Muscle layer of duodenum (tissue), 2 donors: ENCODE data around the gene FADS1.

Experiments
- H3K27ac ChIP-seq: one replicate; pipeline ENCODE4 v1.7.0; 2013; ENCODE audit warnings: mild to moderate bottlenecking, low read length
- H3K27me3 ChIP-seq: one replicate; pipeline ENCODE4 v1.7.0; 2013; ENCODE audit warnings: low read depth, mild to moderate bottlenecking, control low read depth, low read length
- H3K36me3 ChIP-seq, 2 donors: one replicate each; pipeline ENCODE4 v1.7.0; 2013; ENCODE audit warnings: low read length in 2 of 2, control low read depth in 1 of 2, mild to moderate bottlenecking in 1 of 2; ENCODE audit not compliant: insufficient read depth in 2 of 2, control insufficient read depth in 1 of 2
- H3K4me1 ChIP-seq, 2 donors: one replicate each; pipeline ENCODE4 v1.7.0; 2013; ENCODE audit warnings: low read length in 2 of 2, mild to moderate bottlenecking in 2 of 2, control low read depth in 1 of 2, moderate library complexity in 1 of 2; ENCODE audit not compliant: insufficient read depth in 2 of 2, control insufficient read depth in 1 of 2
- H3K4me3 ChIP-seq, 2 donors: one replicate each; pipeline ENCODE4 v1.7.0; 2013; ENCODE audit warnings: low read length in 2 of 2, low read depth in 1 of 2, mild to moderate bottlenecking in 1 of 2
- H3K9me3 ChIP-seq, 2 donors: one replicate each; pipeline ENCODE4 v1.7.0; 2013; ENCODE audit warnings: low read length in 2 of 2, control low read depth in 1 of 2, mild to moderate bottlenecking in 1 of 2; ENCODE audit not compliant: control insufficient read depth in 1 of 2
- donor health status: healthy.

Gene FADS1

DNA sequence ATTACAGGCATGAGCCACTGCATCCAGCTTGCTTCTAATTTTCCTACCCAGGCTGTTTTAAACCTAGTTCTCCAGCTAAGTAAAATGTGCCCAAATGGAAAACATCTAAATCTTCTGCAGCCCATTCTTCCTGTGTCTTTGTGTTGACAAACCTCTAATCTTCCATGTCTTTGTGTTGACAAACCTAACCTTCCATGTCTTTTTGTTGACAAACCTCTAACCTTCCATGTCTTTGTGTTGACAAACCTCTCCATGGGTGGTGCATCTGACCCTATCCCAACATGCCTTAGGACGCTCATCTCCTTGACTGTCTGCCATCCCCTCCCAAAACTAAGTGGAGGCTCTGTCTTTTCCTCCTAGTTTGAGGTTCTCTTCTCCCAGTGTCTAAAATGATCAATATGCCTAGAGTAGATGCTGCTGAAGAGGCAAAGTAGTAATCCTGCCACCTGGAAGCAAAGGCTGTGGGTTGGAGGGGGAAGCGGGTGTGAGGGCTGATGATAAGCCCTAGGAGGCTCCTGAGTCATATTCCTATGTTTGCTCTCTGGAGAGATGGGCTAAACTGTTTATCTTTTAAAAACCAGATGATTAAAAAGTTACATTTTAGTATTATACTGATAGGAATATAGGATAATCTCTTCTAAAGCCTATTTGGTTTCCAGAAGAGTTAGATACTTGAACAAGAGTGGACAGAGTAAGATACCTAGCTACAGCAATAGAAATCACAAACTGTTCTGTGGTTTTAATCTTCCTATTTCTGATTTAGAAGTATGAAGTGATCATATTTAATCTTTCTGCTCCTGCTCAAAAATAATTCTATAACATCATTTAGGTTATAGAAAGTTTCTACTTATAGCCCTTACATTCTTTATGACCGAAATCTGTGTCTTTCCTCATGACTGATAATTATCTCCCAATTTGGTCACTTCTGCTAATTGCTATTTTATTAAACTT lies 16.2 kb downstream of the FADS1 start:
- peaks cover 18 to 33% of the 10 kb centered on the region in 2 donors for H3K36me3 ChIP-seq
- no peaks in the 10 kb centered on the region for H3K9me3 ChIP-seq
- H3K27ac ChIP-seq = no peak overlapping the region
- H3K4me1 ChIP-seq = peaks cover 0 to 6% of the 10 kb centered on the region in 2 donors
- no peak overlapping the region for H3K4me3 ChIP-seq
- H3K27me3 ChIP-seq = no peaks in the 10 kb centered on the region

DNA sequence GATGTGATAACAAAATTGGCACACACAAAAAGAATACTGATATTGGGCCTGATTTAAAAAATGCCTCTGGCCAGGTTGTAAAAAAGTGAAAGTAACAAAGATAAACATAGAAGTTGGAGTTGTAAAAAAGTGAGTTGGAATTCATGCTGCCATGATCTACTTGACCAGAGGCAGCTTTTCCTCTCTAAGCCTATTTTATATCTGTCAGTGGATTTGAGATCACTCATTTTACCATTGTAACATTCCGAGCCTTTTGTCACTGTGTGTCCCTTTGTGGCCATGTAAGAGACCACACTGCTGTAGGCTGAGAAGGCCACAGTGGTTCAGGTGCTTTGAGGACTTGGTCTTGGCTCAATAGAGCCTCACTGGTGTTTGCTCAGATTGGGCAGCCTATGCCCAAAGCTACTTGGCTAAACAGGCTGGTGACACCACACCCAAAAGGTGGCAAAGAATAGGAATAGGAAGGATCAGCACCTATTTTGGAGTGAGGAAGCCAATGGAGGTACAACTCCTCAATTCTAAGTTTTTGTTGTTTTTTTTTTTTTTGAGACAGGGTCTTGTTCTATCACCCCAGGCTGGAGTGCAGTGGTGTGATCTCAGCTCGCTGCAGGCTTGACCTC lies 17.0 kb downstream of the FADS1 start:
- Histone ChIP-seq H3K27ac (no peak overlapping the region), H3K9me3 (no peaks in the 10 kb centered on the region), H3K36me3 (peaks cover 18 to 28% of the 10 kb centered on the region in 2 donors)

DNA sequence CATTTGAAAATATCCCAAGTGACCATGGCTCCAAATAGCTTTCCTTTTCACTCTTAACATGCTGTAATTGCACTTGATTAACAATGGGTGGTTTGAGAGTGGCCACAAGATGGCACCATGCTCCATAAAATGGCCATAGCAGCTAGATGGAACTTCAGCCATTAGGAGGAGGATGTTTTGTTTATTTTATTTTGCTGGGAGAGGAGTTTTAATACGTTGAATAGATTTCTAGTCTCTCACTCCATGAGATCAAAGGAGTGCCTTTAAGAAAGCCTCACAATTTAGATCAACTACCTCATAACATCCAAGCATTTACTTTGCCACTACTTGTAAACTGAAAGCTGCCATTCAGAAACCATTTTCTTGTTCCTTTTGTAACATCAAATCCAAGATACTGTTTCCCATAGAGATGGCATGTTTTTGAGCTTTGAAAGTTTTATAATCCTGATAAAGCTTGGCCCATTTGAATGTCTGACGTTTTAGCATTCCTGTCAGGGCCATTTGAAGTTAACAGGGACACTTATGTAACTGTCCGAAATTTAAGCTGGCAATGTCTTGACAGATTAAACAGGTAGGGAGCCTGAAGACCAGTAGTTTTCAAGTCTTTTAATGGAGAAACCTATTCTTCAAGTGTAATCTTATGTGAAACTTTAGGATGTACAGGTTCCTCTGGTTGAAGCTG lies 19.4 kb downstream of the FADS1 start:
- peak overlapping the region in 1 of 2 donors; percentile 15 for H3K4me3 ChIP-seq
- H3K27ac ChIP-seq = no peak overlapping the region

More for the DNA sequence above, 17.0 kb downstream of the FADS1 start:
- H3K4me1 ChIP-seq = peaks cover 0 to 6% of the 10 kb centered on the region in 2 donors
- H3K4me3 ChIP-seq = no peak overlapping the region
- H3K27me3 ChIP-seq = no peaks in the 10 kb centered on the region

DNA sequence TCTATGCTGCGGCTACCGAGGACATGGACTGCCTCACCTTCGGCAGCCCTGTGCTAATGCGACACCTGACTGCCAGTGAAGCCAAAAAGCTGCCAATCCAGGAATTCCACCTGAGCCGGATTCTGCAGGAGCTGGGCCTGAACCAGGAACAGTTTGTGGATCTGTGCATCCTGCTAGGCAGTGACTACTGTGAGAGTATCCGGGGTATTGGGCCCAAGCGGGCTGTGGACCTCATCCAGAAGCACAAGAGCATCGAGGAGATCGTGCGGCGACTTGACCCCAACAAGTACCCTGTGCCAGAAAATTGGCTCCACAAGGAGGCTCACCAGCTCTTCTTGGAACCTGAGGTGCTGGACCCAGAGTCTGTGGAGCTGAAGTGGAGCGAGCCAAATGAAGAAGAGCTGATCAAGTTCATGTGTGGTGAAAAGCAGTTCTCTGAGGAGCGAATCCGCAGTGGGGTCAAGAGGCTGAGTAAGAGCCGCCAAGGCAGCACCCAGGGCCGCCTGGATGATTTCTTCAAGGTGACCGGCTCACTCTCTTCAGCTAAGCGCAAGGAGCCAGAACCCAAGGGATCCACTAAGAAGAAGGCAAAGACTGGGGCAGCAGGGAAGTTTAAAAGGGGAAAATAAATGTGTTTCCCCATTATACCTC lies 20.8 kb downstream of the FADS1 start:
- H3K9me3 ChIP-seq = no peaks in the 10 kb centered on the region
- H3K4me1 ChIP-seq = peaks cover 4 to 24% of the 10 kb centered on the region in 2 donors
- no peaks in the 10 kb centered on the region for H3K27me3 ChIP-seq
- H3K36me3 ChIP-seq = peaks cover 5 to 13% of the 10 kb centered on the region in 2 donors
- H3K4me3 ChIP-seq = no peak overlapping the region
- no peak overlapping the region for H3K27ac ChIP-seq

More for the DNA sequence above, 19.4 kb downstream of the FADS1 start:
- no peaks in the 10 kb centered on the region for H3K27me3 ChIP-seq
- peaks cover 5 to 10% of the 10 kb centered on the region in 2 donors for H3K36me3 ChIP-seq
- no peaks in the 10 kb centered on the region for H3K9me3 ChIP-seq
- H3K4me1 ChIP-seq = peaks cover 0 to 15% of the 10 kb centered on the region in 2 donors

DNA sequence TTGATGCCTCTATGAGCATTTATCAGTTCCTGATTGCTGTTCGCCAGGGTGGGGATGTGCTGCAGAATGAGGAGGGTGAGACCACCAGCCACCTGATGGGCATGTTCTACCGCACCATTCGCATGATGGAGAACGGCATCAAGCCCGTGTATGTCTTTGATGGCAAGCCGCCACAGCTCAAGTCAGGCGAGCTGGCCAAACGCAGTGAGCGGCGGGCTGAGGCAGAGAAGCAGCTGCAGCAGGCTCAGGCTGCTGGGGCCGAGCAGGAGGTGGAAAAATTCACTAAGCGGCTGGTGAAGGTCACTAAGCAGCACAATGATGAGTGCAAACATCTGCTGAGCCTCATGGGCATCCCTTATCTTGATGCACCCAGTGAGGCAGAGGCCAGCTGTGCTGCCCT lies 21.3 kb downstream of the FADS1 start:
- H3K27ac ChIP-seq = no peak overlapping the region
- H3K9me3 ChIP-seq = no peaks in the 10 kb centered on the region
- H3K4me1 ChIP-seq = peaks cover 4 to 26% of the 10 kb centered on the region in 2 donors
- H3K36me3 ChIP-seq = peaks cover 6 to 13% of the 10 kb centered on the region in 2 donors
- no peaks in the 10 kb centered on the region for H3K27me3 ChIP-seq
- H3K4me3 ChIP-seq = no peak overlapping the region

DNA sequence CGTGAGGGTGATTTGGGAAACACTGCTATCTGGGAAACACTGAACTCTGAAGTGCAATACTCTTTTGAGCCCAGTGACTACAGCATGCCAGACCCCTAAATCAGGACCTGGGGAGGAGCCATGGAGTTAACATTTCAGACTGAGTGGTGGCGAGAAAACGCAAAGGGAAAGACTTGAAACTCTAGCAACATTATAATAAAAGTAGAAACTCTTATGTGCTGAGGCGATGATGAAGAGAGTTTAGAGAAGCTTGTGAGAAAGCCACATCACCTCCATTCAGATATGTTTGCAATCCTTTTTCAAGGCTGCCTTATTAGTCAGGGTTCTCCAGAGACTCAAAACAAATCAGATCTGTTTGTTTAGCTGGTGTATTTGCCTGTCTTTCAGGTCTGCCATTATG lies 22.2 kb downstream of the FADS1 start:
- peaks cover 4 to 26% of the 10 kb centered on the region in 2 donors for H3K4me1 ChIP-seq
- H3K36me3 ChIP-seq = peaks cover 8 to 21% of the 10 kb centered on the region in 2 donors
- no peaks in the 10 kb centered on the region for H3K27me3 ChIP-seq
- no peak overlapping the region for H3K27ac ChIP-seq
- H3K4me3 ChIP-seq = no peak overlapping the region
- no peaks in the 10 kb centered on the region for H3K9me3 ChIP-seq

DNA sequence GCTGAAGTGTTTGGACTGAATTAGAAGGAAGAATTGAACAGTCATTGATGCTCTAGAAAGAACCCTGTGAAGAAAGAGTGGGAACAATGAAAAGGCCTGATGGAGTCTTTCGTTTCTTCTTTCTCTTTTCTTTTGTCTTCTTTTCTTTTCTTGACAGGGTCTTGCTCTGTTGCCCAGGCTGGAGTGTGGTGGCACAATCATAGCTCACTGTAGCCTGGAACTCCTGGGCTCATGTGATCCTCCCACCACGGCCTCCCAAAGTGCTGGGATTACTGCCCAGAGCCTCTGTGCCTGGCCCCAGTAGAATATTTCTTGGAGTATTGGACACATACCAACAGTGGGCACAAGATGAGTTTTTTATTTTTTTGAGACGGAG lies 23.0 kb downstream of the FADS1 start:
- H3K4me3 ChIP-seq = no peak overlapping the region

DNA sequence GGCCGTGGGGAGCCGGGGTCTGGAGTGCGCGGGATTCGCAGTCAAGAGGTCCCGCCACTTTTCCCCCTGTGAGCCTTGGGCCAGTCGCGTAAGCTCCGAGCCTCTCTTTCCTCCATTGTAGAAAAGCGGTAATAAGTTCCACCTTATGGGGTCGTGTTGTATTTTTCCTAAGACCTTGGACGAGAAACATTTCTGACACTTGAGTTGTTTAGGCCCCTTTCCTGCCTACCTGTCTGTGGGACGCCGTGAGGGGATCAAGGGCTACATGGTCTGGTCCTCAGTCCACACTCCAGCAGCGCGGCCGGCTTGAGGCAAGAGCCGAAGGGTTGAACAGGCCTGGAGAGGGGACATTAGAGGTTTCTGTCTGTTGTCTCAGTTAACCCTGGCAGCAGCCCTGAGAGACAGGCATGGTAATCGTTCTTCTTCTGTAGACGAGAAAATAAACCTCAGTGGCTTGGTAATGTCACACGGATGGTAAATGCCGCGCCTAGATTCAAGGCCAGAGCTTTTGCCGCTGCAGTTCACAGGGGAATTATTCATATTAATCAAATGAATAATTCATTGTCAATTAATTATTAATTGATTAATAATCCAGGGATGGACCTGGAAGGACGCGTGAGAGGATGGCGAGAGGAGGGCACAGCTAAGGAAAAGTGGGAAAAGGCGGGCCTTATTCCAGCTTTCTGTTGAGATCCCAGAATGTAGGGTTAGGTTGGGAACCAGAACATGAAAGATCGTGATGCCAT lies 23.5 kb downstream of the FADS1 start:
- H3K27ac ChIP-seq = peak overlapping the region; percentile 93
- peak overlapping the region; percentile 82 to 86 for H3K4me3 ChIP-seq
- H3K4me1 ChIP-seq = peaks cover 4 to 26% of the 10 kb centered on the region in 2 donors

More for the DNA sequence above, 23.0 kb downstream of the FADS1 start:
- Histone ChIP-seq H3K36me3 (peaks cover 16 to 28% of the 10 kb centered on the region in 2 donors), H3K4me1 (peaks cover 4 to 26% of the 10 kb centered on the region in 2 donors), H3K27me3 (no peaks in the 10 kb centered on the region), H3K27ac (no peak overlapping the region), H3K9me3 (no peaks in the 10 kb centered on the region)

DNA sequence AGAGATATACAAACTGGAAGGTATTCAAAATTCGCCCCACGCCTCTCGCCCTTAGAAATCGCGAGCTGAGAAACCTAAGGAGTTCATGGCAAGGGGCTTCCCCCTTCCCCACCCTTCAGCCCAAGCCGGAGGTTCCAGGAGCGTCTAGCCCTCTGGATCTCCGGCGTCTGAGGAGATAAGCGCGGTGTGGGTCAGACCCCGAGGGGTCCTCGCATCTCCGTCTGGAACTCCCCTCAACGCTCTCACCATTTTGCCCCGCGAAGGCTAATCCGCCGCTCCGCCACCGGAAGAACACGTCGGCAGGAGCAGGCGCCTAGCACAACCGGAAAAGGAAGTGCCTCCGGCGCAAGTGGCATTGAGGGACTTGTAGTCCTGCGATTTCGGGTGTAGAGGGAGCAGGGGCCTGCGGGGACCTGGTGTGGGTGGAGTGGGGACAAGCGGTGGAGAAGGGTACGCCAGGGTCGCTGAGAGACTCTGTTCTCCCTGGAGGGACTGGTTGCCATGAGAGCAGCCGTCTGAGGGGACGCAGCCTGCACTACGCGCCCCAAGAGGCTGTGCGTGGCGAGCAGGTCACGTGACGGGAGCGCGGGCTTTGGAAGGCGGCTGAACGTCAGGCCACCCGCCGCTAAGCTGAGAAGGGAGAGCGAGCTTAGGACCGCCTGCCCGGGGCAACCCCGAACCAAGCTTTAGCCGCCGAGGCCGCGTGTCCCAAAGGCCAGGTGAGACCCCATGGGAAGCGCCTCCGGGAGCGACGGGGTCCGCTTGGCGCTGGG lies 24.3 kb downstream of the FADS1 start, which contains the start of the genes FEN1 and TMEM258:
Gene FEN1, plus strand, starts transcription at position 602 of the 773 bp plus-strand sequence. CDS start 2,451 bp downstream, outside the sequence.
Gene TMEM258, minus strand, starts transcription at position 290 of the 773 bp plus-strand sequence. Its CDS starts 41 bp downstream, at position 249.
- Histone ChIP-seq H3K36me3 (peaks cover 20 to 40% of the 10 kb centered on the region in 2 donors), H3K4me1 (peaks cover 4 to 23% of the 10 kb centered on the region in 2 donors), H3K4me3 (peak within 1 kb of the TSS; percentile 82 to 86), H3K27me3 (no peaks in the 10 kb centered on the region), H3K27ac (peak within 1 kb of the TSS; percentile 93), H3K9me3 (no peaks in the 10 kb centered on the region)

More for the DNA sequence above, 23.5 kb downstream of the FADS1 start:
- H3K9me3 ChIP-seq = no peaks in the 10 kb centered on the region
- no peaks in the 10 kb centered on the region for H3K27me3 ChIP-seq
- peaks cover 20 to 33% of the 10 kb centered on the region in 2 donors for H3K36me3 ChIP-seq
